GM23338 (cell line): Measurements from ENCODE around the gene RNF44. TPM values are rescaled to one million over a fixed set of nuclear protein-coding genes. Genes with fewer than 3 reads are reported as not detected.

Experiments
- ATAC-seq: fragments of 200-7000 bp; cut with Tn5 transposase; 3 replicates; pipeline ENCODE4 v1.9.1; 2020
- DNase-seq: peaks from one replicate; pipeline ENCODE4 v3.0.0-alpha.2; 2015; ENCODE audit warnings: low spot score
- H2AFZ ChIP-seq: fragments of 200-600 bp; sonication (generic); 2 replicates; pipeline ENCODE4 v1.8.0; 2016; ENCODE audit warnings: antibody characterized with exemption, mild to moderate bottlenecking, moderate library complexity
- H3F3A ChIP-seq: fragments of 200-600 bp; sonication (generic); replicated peaks from 2 replicates; pipeline ENCODE4 v1.8.0; 2017; ENCODE audit warnings: antibody characterized with exemption, mixed run types, low read depth
- H3K27ac ChIP-seq: fragments of 200-600 bp; sonication (generic); 2 replicates; pipeline ENCODE4 v1.6.1; 2016; ENCODE audit warnings: low read depth
- H3K27me3 ChIP-seq: fragments of 200-600 bp; sonication (generic); 2 replicates; pipeline ENCODE4 v1.8.0; 2016; ENCODE audit warnings: mild to moderate bottlenecking, mixed run types, moderate library complexity; ENCODE audit not compliant: insufficient read depth
- H3K36me3 ChIP-seq: fragments of 200-600 bp; sonication (generic); 2 replicates; pipeline ENCODE4 v1.8.0; 2016; ENCODE audit warnings: mild to moderate bottlenecking; ENCODE audit not compliant: insufficient read depth
- H3K4me1 ChIP-seq: fragments of 200-600 bp; sonication (generic); 2 replicates; pipeline ENCODE4 v1.8.0; 2016; ENCODE audit warnings: mild to moderate bottlenecking, moderate library complexity; ENCODE audit not compliant: insufficient read depth
- H3K4me2 ChIP-seq: fragments of 200-600 bp; sonication (generic); 2 replicates; pipeline ENCODE4 v1.7.1; 2017; ENCODE audit warnings: mixed run types
- H3K4me3 ChIP-seq: fragments of 200-600 bp; sonication (generic); 2 replicates; pipeline ENCODE4 v1.6.1; 2016; ENCODE audit warnings: mixed run types
- H3K79me2 ChIP-seq: fragments of 200-600 bp; sonication (generic); replicated peaks from 2 replicates; pipeline ENCODE4 v1.8.0; 2017; ENCODE audit warnings: mild to moderate bottlenecking; ENCODE audit not compliant: insufficient read depth
- H3K9me2 ChIP-seq: fragments of 200-600 bp; sonication (generic); 2 replicates; pipeline ENCODE4 v1.8.0; 2017; ENCODE audit not compliant: insufficient read depth
- H4K20me1 ChIP-seq: fragments of 200-600 bp; sonication (generic); replicated peaks from 2 replicates; pipeline ENCODE4 v1.8.0; 2017; ENCODE audit warnings: mild to moderate bottlenecking; ENCODE audit not compliant: insufficient read depth
- H3K27ac Mint-ChIP-seq: 2 replicates; pipeline ENCODE4 v1.8.0; 2020; ENCODE audit warnings: inconsistent platforms, mild to moderate bottlenecking, moderate library complexity, mixed read lengths
- H3K27me3 Mint-ChIP-seq: 3 replicates; pipeline ENCODE4 v1.8.0; 2022; ENCODE audit warnings: low read depth, mild to moderate bottlenecking, moderate library complexity, mixed read lengths, inconsistent platforms; ENCODE audit not compliant: insufficient read depth, poor library complexity
- H3K36me3 Mint-ChIP-seq: 3 replicates; pipeline ENCODE4 v1.8.0; 2021; ENCODE audit warnings: low read depth, mild to moderate bottlenecking, inconsistent platforms, moderate library complexity, mixed read lengths
- H3K4me1 Mint-ChIP-seq: 3 replicates; pipeline ENCODE4 v1.8.0; 2020; ENCODE audit warnings: mild to moderate bottlenecking, inconsistent platforms, mixed read lengths
- H3K4me3 Mint-ChIP-seq: 3 replicates; pipeline ENCODE4 v1.8.0; 2021; ENCODE audit warnings: moderate library complexity, mild to moderate bottlenecking, inconsistent platforms, mixed read lengths
- H3K9me3 Mint-ChIP-seq: 3 replicates; pipeline ENCODE4 v1.8.0; 2020; ENCODE audit warnings: moderate library complexity, mild to moderate bottlenecking, inconsistent platforms, mixed read lengths
- CREB1 ChIP-seq: fragments of 250-450 bp; sonication (Bioruptor Pico); IDR thresholded peaks from 2 replicates; pipeline ENCODE4 v1.5.0; 2020; ENCODE audit warnings: low read depth, mild to moderate bottlenecking, moderate library complexity
- EZH2 ChIP-seq: fragments of 200-600 bp; sonication (generic); IDR thresholded peaks from one replicate; pipeline ENCODE4 v1.8.0; 2017; ENCODE audit warnings: antibody characterized with exemption, mild to moderate bottlenecking, low read depth; ENCODE audit not compliant: unreplicated experiment
- REST ChIP-seq: IDR thresholded peaks from one replicate; pipeline ENCODE4 v1.6.1; 2018; ENCODE audit warnings: antibody characterized with exemption; ENCODE audit not compliant: unreplicated experiment
- ZNF462 ChIP-seq: fragments of 250-450 bp; sonication (Bioruptor Pico); IDR thresholded peaks from 2 replicates; pipeline ENCODE4 v1.5.0; 2020; ENCODE audit warnings: mild to moderate bottlenecking, moderate library complexity
- polyA plus RNA-seq: library from polyadenylated mRNA; unstranded; fragments of >200 nt; fragmentation: Nextera tagmentation; extraction: Ambion mirVana; gene quantifications from 2 replicates; pipeline ENCODE4 v1.2.1, GENCODE V29; 2016
- total RNA-seq: library from RNA; depleted of rRNA; stranded (reverse); fragments of >200 nt; shearing (Covaris generic); gene quantifications from 2 replicates; pipeline ENCODE4 v1.2.3, GENCODE V29; 2014

Gene RNF44
- total and polyA plus RNA-seq, 2 experiments from 2014 or later, result 56.7 to 104 TPM

GRCh38 chr5:176500511-176500910, 36.7 kb downstream of the RNF44 start:
- ATAC-seq (no peak), DNase-seq (no peak)
- H3K4me3 ChIP-seq, result no peak overlapping the region
- no peaks in the 10 kb centered on the region for H3K27me3 ChIP-seq
- no peaks in the 10 kb centered on the region for H3K9me2 ChIP-seq
- no peak overlapping the region for H3K4me2 ChIP-seq
- Mint-ChIP-seq H3K4me1 (no peaks in the 10 kb centered on the region), H3K27me3 (peaks cover 3% of the 10 kb centered on the region), H3K27ac (no peak overlapping the region), H3K9me3 (no peaks in the 10 kb centered on the region), H3K4me3 (no peak overlapping the region), H3K36me3 (peaks cover 84% of the 10 kb centered on the region)
- peaks cover 10% of the 10 kb centered on the region; the same call in 1 of the 2 replicates for H4K20me1 ChIP-seq
- H3K4me1 ChIP-seq, result no peaks in the 10 kb centered on the region
- H3K27ac ChIP-seq, result no peak overlapping the region
- no peak overlapping the region for H2AFZ ChIP-seq
- no peaks in the 10 kb centered on the region for H3F3A ChIP-seq
- TF ChIP-seq CREB1 (CRISPR knock-in tag) (no peak), REST (no peak), EZH2 (no peak), ZNF462 (no peak)
- H3K36me3 ChIP-seq, result peaks cover 64% of the 10 kb centered on the region
- H3K79me2 ChIP-seq, result no peaks in the 10 kb centered on the region
